DND-41 (cell line): ENCODE results near the gene PSMG1.

Experiments
- EZH2 ChIP-seq: IDR thresholded peaks from 3 replicates; pipeline ENCODE4 v1.6.1; 2012; ENCODE audit warnings: borderline replicate concordance, low read depth, mild to moderate bottlenecking, moderate library complexity, low read length, inconsistent platforms; ENCODE audit not compliant: severe bottlenecking
- TF ChIP-seq, protein P1 (sequence below): IDR thresholded peaks from 2 replicates; pipeline ENCODE4 v1.5.1; 2012; ENCODE audit warnings: borderline replicate concordance, low read length, moderate library complexity, mild to moderate bottlenecking; ENCODE audit not compliant: poor library complexity, severe bottlenecking; ENCODE audit errors: extremely low read depth

DNA sequence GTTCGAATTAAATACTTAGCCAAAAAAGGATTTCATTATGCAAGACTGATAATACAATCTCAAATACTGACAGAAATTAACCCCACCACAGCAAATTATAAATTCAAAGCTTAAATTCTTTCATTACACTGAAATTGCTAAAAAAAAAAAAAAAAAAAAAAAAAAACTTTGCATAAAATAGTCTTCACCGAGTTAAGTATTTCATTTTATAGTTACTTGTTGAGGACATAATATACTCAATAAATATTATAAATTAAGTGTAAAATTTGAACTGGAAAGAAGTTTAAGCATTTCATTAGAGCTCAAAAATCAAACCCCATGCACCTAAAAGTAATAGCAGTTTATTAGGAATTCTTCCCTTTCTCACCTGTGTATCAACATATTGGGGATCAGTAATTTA is 1.9 kb upstream of the PSMG1 start:
- TF ChIP-seq, protein P1, sequence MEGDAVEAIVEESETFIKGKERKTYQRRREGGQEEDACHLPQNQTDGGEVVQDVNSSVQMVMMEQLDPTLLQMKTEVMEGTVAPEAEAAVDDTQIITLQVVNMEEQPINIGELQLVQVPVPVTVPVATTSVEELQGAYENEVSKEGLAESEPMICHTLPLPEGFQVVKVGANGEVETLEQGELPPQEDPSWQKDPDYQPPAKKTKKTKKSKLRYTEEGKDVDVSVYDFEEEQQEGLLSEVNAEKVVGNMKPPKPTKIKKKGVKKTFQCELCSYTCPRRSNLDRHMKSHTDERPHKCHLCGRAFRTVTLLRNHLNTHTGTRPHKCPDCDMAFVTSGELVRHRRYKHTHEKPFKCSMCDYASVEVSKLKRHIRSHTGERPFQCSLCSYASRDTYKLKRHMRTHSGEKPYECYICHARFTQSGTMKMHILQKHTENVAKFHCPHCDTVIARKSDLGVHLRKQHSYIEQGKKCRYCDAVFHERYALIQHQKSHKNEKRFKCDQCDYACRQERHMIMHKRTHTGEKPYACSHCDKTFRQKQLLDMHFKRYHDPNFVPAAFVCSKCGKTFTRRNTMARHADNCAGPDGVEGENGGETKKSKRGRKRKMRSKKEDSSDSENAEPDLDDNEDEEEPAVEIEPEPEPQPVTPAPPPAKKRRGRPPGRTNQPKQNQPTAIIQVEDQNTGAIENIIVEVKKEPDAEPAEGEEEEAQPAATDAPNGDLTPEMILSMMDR = no peak
- TF ChIP-seq EZH2 = no peak
